GM03348 (cell line): ENCODE results near the gene TYK2.
"Not testable (repeated sequence)": the region's sequence is repeated elsewhere in the genome, so short reads cannot be mapped to it uniquely, and the experiment has no call there.

ENCODE experiments used
- DNase-seq: peaks from one replicate; pipeline ENCODE4 v3.0.0; 2012; ENCODE audit warnings: low spot score

TYK2 gene

GRCh38 chr19:10380313-10381102, at the start of gene TYK2:
TYK2 (minus strand) TSS chr19:10380572; CDS start chr19:10378406, 2,166 bp downstream.
- DNase-seq, result peak; percentile 100

- DNase-seq, result no peak
Observed at GRCh38 chr19:10428996-10429381, 48.6 kb upstream of the TYK2 start.

- no peak for DNase-seq
Observed at GRCh38 chr19:10427169-10427568, 46.8 kb upstream of the TYK2 start.

- peak; percentile 93 for DNase-seq
Observed at GRCh38 chr19:10424011-10424637, 43.8 kb upstream of the TYK2 start.

GRCh38 chr19:10422846-10423245, 42.5 kb upstream of the TYK2 start:
- DNase-seq, result no peak

GRCh38 chr19:10422046-10422461, 41.7 kb upstream of the TYK2 start:
- peak; percentile 1 for DNase-seq

GRCh38 chr19:10421240-10422045, 41.1 kb upstream of the TYK2 start:
- DNase-seq, result no peak

- peak; percentile 49 for DNase-seq
Observed at GRCh38 chr19:10420444-10421239, 40.3 kb upstream of the TYK2 start, which contains the start of gene PDE4A. PDE4A (plus strand) TSS chr19:10420538; CDS start chr19:10420765, 227 bp downstream.

GRCh38 chr19:10419646-10420443, 39.5 kb upstream of the TYK2 start:
- DNase-seq, result peak; percentile 33

- no peak for DNase-seq
Observed at GRCh38 chr19:10419200-10419645, 38.9 kb upstream of the TYK2 start.

GRCh38 chr19:10418485-10419199, 38.3 kb upstream of the TYK2 start:
- no peak for DNase-seq

- DNase-seq, result no peak
Observed at GRCh38 chr19:10418235-10418484, 37.8 kb upstream of the TYK2 start.

GRCh38 chr19:10417541-10418234, 37.3 kb upstream of the TYK2 start:
- no peak for DNase-seq

- DNase-seq, result peak; percentile 95
Observed at GRCh38 chr19:10416380-10417257, 36.2 kb upstream of the TYK2 start.

- DNase-seq, result no peak
Observed at GRCh38 chr19:10416083-10416379, 35.7 kb upstream of the TYK2 start.

- DNase-seq, result no peak
Observed at GRCh38 chr19:10412257-10412977, 32.0 kb upstream of the TYK2 start.

- DNase-seq, result not testable (repeated sequence)
Observed at GRCh38 chr19:10411224-10411623, 30.9 kb upstream of the TYK2 start.

GRCh38 chr19:10408511-10409283, 28.3 kb upstream of the TYK2 start:
- no peak for DNase-seq
